OCI-LY7 (cell line): Measurements from ENCODE around the gene UGDH.

Experiments used
- EZH2phosphoT487 ChIP-seq: fragments of 200-600 bp; sonication (generic); IDR thresholded peaks from 2 replicates; pipeline ENCODE4 v1.6.1; 2018; ENCODE audit warnings: low read depth, borderline replicate concordance, mild to moderate bottlenecking, mixed run types, antibody characterized with exemption, low read length, moderate library complexity, mixed read lengths
- TF ChIP-seq, protein P1 (sequence below): fragments of 200-600 bp; sonication (generic); conservative IDR thresholded peaks from 2 replicates; pipeline ENCODE4 v1.5.1; 2014; ENCODE audit warnings: mild to moderate bottlenecking, antibody characterized with exemption, low read length, moderate library complexity, mixed read lengths

- TF ChIP-seq, protein P1, sequence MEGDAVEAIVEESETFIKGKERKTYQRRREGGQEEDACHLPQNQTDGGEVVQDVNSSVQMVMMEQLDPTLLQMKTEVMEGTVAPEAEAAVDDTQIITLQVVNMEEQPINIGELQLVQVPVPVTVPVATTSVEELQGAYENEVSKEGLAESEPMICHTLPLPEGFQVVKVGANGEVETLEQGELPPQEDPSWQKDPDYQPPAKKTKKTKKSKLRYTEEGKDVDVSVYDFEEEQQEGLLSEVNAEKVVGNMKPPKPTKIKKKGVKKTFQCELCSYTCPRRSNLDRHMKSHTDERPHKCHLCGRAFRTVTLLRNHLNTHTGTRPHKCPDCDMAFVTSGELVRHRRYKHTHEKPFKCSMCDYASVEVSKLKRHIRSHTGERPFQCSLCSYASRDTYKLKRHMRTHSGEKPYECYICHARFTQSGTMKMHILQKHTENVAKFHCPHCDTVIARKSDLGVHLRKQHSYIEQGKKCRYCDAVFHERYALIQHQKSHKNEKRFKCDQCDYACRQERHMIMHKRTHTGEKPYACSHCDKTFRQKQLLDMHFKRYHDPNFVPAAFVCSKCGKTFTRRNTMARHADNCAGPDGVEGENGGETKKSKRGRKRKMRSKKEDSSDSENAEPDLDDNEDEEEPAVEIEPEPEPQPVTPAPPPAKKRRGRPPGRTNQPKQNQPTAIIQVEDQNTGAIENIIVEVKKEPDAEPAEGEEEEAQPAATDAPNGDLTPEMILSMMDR = no peak
- no peak for TF ChIP-seq EZH2phosphoT487
Observed at GRCh38 chr4:39510348-39510929, 16.8 kb downstream of the UGDH start.
